ENCODE results near the gene RNF7. TPM values are rescaled to one million over a fixed set of nuclear protein-coding genes. Genes with fewer than 3 reads are reported as not detected.

RNF7 gene
- total and polyA plus RNA-seq, 2 of the 8 experiments (the other 6 are each of a cell fraction or from before 2014, with no cell fraction given) = 78.4 to 113 TPM

GRCh38 chr3:141767066-141767465, 29.0 kb downstream of the RNF7 start:
- Histone ChIP-seq H3K56ac (replicated peaks; ENCODE audit: insufficient read length, low read depth, low read length) (no peak overlapping the region), H3K4ac (replicated peaks; ENCODE audit: insufficient read length, low read depth, low read length) (no peak overlapping the region), H3K23me2 (ENCODE audit: low read depth, low read length) (0 out of 2 replicates have a peak, but pooled peaks cover 2% of the 10 kb centered on the region), H3K79me2 (ENCODE audit: control insufficient read depth in 1 of 2, insufficient read depth in 2 of 2, low read length in 2 of 2) (no peaks in the 10 kb centered on the region), H4K8ac (ENCODE audit: extremely low read depth, insufficient read depth, low read length) (no peak overlapping the region), H3K18ac (ENCODE audit: extremely low read depth, low read length) (no peak overlapping the region), H2BK120ac (replicated peaks; ENCODE audit: low read depth, low read length) (no peak overlapping the region), H2BK15ac (ENCODE audit: low read length) (no peak overlapping the region), H3K79me1 (ENCODE audit: low read depth, low read length) (no peaks in the 10 kb centered on the region; the same call in 1 of the 2 replicates), H4K20me1 (replicated peaks in 1 of 2; ENCODE audit: control insufficient read depth in 1 of 2, insufficient read depth in 2 of 2, low read length in 2 of 2) (no peaks in the 10 kb centered on the region), H2AFZ (ENCODE audit: low read length) (no peak overlapping the region), H2BK12ac (ENCODE audit: low read depth, low read length) (no peak overlapping the region), H3K4me1 (replicated peaks in 1 of 4; ENCODE audit: control insufficient read depth in 3 of 4, insufficient read depth in 4 of 4, low read length in 3 of 4) (no peaks in the 10 kb centered on the region), H3K27me3 (replicated peaks in 1 of 4; ENCODE audit: control insufficient read depth in 3 of 4, extremely low read depth in 1 of 4, insufficient read depth in 3 of 4, low read length in 3 of 4) (no peaks in the 10 kb centered on the region; a peak in 2 of 7 replicates), H2BK5ac (ENCODE audit: low read depth, low read length) (no peak overlapping the region), H3K36me3 (ENCODE audit: control insufficient read depth in 2 of 4, insufficient read depth in 4 of 4, low read length in 3 of 4) (no peaks in the 10 kb centered on the region), H4K5ac (ENCODE audit: insufficient read length, low read depth, low read length) (no peak overlapping the region), H3K27ac (ENCODE audit: low read depth, low read length) (no peak overlapping the region), H3K9ac (replicated peaks in 1 of 4; ENCODE audit: extremely low read depth in 1 of 4, low read depth in 3 of 4, low read length in 3 of 4) (no peak overlapping the region), H3K9me3 (ENCODE audit: insufficient read depth in 2 of 2, low read depth in 1 of 2, low read length in 1 of 2) (peaks cover 4 to 5% of the 10 kb centered on the region in 2 experiments; a peak in 1 of 4 replicates), H3K4me3 (ENCODE audit: extremely low read depth in 1 of 4, insufficient read depth in 2 of 4, low read depth in 3 of 4, low read length in 4 of 4) (no peak overlapping the region), H2BK20ac (ENCODE audit: low read length) (no peak overlapping the region), H3K23ac (ENCODE audit: insufficient read length) (no peak overlapping the region), H2AK5ac (ENCODE audit: low read depth, low read length) (no peak overlapping the region), H4K91ac (replicated peaks; ENCODE audit: insufficient read length, low read length) (no peak overlapping the region), H3K4me2 (ENCODE audit: insufficient read depth in 1 of 2, low read depth in 2 of 2, low read length in 2 of 2) (no peak overlapping the region), H3K14ac (ENCODE audit: insufficient read length) (no peak overlapping the region)
- 76% methylated on average over 2 of the region's 2 CpGs; no CpG with 5 or more reads in 1 of the 2 experiments for WGBS, 2 experiments (ENCODE audit: extremely low coverage in 1 of 2, insufficient coverage in 1 of 2, insufficient read length in 1 of 2, insufficient replicate concordance in 2 of 2, low coverage in 1 of 2, low lambda C conversion rate in 2 of 2, missing lambda C conversion rate in 1 of 2)
- FAIRE-seq (no peak), DNase-seq (ENCODE audit: low read depth in 1 of 2, low spot score in 2 of 2) (no peak)
- ChIA-PET POLR2A (ENCODE audit: partially characterized antibody) (no interaction called here), CTCF (ENCODE audit: partially characterized antibody) (interaction anchor here (0.8 kb wide), 1 partner anchor 26 kb away, joined by 4 read pairs; no protein-coding TSS in a partner anchor)
- TF ChIP-seq TAF7 (optimal IDR thresholded peaks at IDR 0.05; ENCODE audit: borderline replicate concordance, low read depth, low read length) = no peak
- no peak for TF ChIP-seq SRF (IDR thresholded peaks at IDR 0.05; ENCODE audit: low read depth, low read length)
- no peak for TF ChIP-seq SAP30 (IDR thresholded peaks at IDR 0.05; ENCODE audit: insufficient read depth, insufficient replicate concordance, low read length)
- no peak for TF ChIP-seq SIX5 (IDR thresholded peaks at IDR 0.05; ENCODE audit: low read depth, low read length)
- no peak for TF ChIP-seq SP4 (IDR thresholded peaks at IDR 0.05; ENCODE audit: low read length)
- TF ChIP-seq CBX8 (IDR thresholded peaks at IDR 0.05; ENCODE audit: borderline replicate concordance, low read depth, low read length) = no peak
- TF ChIP-seq KDM5A (IDR thresholded peaks at IDR 0.05; ENCODE audit: low read length) = no peak
- TF ChIP-seq CTCF (IDR thresholded peaks at IDR 0.05; ENCODE audit: control extremely low read depth in 1 of 3, insufficient read depth in 1 of 3, low read depth in 1 of 3, low read length in 3 of 3) = no peak
- no peak for TF ChIP-seq CEBPB (IDR thresholded peaks at IDR 0.05; ENCODE audit: low read depth, low read length)
- no peak for TF ChIP-seq JUN (IDR thresholded peaks at IDR 0.05; ENCODE audit: low read depth, low read length)
- TF ChIP-seq GTF2F1 (IDR thresholded peaks at IDR 0.05; ENCODE audit: borderline replicate concordance, low read depth, low read length) = no peak
